Calu3 (cell line): ENCODE measurements around the gene WASF3. TPM values are rescaled to one million over a fixed set of nuclear protein-coding genes. Genes with fewer than 3 reads are reported as not detected.

Experiments
- BruUV-seq: library from RNA; stranded (reverse); fragments of 400-500 nt; replicated peaks from 2 replicates; lab custom pipeline; 2021; lab: Mats Ljungman, UMichigan
- CTCF ChIA-PET: fragments of 300-600 bp; sonication (Branson Sonifier 250); formaldehyde crosslinking; loops from one replicate; lab custom pipeline; 2022; ENCODE audit warnings: antibody characterized with exemption; lab: Charles Lee
- DNase-seq: peaks from one replicate; pipeline ENCODE4 v3.0.0; 2022
- H3K27ac Mint-ChIP-seq: one replicate; pipeline ENCODE4 v1.8.0; 2022; ENCODE audit warnings: mixed read lengths; ENCODE audit not compliant: unreplicated experiment
- H3K27me3 Mint-ChIP-seq: one replicate; pipeline ENCODE4 v1.8.0; 2022; ENCODE audit warnings: mixed read lengths; ENCODE audit not compliant: unreplicated experiment
- H3K36me3 Mint-ChIP-seq: one replicate; pipeline ENCODE4 v1.8.0; 2022; ENCODE audit warnings: mild to moderate bottlenecking, moderate library complexity, mixed read lengths; ENCODE audit not compliant: insufficient read depth, unreplicated experiment
- H3K4me1 Mint-ChIP-seq: one replicate; pipeline ENCODE4 v1.8.0; 2022; ENCODE audit warnings: mild to moderate bottlenecking, low read depth, mixed read lengths; ENCODE audit not compliant: unreplicated experiment
- H3K4me3 Mint-ChIP-seq: one replicate; pipeline ENCODE4 v1.8.0; 2022; ENCODE audit warnings: mild to moderate bottlenecking, low read depth, moderate library complexity, mixed read lengths; ENCODE audit not compliant: unreplicated experiment
- H3K9me3 Mint-ChIP-seq: one replicate; pipeline ENCODE4 v1.8.0; 2022; ENCODE audit warnings: low read depth, mixed read lengths; ENCODE audit not compliant: unreplicated experiment
- CTCF ChIP-seq: fragments of 200-600 bp; IDR thresholded peaks from one replicate; pipeline ENCODE4 v1.8.0; 2022; ENCODE audit warnings: antibody characterized with exemption; ENCODE audit not compliant: unreplicated experiment
- intact Hi-C: fragments of 100-400 bp; cut with micrococcal nuclease; formaldehyde crosslinking; loops from one replicate; pipeline ENCODE4 v1.10.0; 2022; ENCODE audit not compliant: unreplicated experiment
- total RNA-seq: library from RNA; stranded (reverse); gene quantifications from 2 replicates; pipeline ENCODE4 v1.2.3, GENCODE V29; 2022

Gene WASF3
- total RNA-seq, 1 experiment from 2014 or later = 8.7 TPM

- CTCF ChIA-PET = no interaction called here
- Mint-ChIP-seq H3K4me3 (no peak overlapping the region), H3K36me3 (no peaks in the 10 kb centered on the region), H3K4me1 (no peaks in the 10 kb centered on the region), H3K27ac (no peak overlapping the region), H3K9me3 (no peaks in the 10 kb centered on the region), H3K27me3 (no peaks in the 10 kb centered on the region)
- no peak for DNase-seq
- no TSS peak for BruUV-seq
- intact Hi-C loops = no loop called here
- TF ChIP-seq CTCF = no peak
Observed at GRCh38 chr13:26678796-26679195, 121.3 kb downstream of the WASF3 start.

GRCh38 chr13:26679411-26680122 is 122.1 kb downstream of the WASF3 start:
- TF ChIP-seq CTCF = no peak
- no peak for DNase-seq
- intact Hi-C loops = no loop called here
- CTCF ChIA-PET = interaction anchor here (0.6 kb wide), 1 partner anchor 19 kb away, joined by 3 read pairs; no protein-coding TSS in a partner anchor
- BruUV-seq = no TSS peak
- Mint-ChIP-seq H3K27ac (no peak overlapping the region), H3K9me3 (no peaks in the 10 kb centered on the region), H3K36me3 (no peaks in the 10 kb centered on the region), H3K4me3 (no peak overlapping the region), H3K27me3 (no peaks in the 10 kb centered on the region), H3K4me1 (no peaks in the 10 kb centered on the region)

- CTCF ChIA-PET = no interaction called here
- no peak for TF ChIP-seq CTCF
- no peak for DNase-seq
- no peaks in the 10 kb centered on the region for H3K27me3 Mint-ChIP-seq
- no peak overlapping the region for H3K27ac Mint-ChIP-seq
- no TSS peak for BruUV-seq
- no peaks in the 10 kb centered on the region for H3K9me3 Mint-ChIP-seq
- intact Hi-C loops = no loop called here
- no peaks in the 10 kb centered on the region for H3K36me3 Mint-ChIP-seq
- no peaks in the 10 kb centered on the region for H3K4me1 Mint-ChIP-seq
- H3K4me3 Mint-ChIP-seq = no peak overlapping the region
Observed at GRCh38 chr13:26680123-26680450, 122.6 kb downstream of the WASF3 start.

- DNase-seq = no peak
- no peaks in the 10 kb centered on the region for H3K9me3 Mint-ChIP-seq
- no peak for TF ChIP-seq CTCF
- CTCF ChIA-PET = no interaction called here
- no peak overlapping the region for H3K27ac Mint-ChIP-seq
- H3K27me3 Mint-ChIP-seq = no peaks in the 10 kb centered on the region
- no peak overlapping the region for H3K4me3 Mint-ChIP-seq
- BruUV-seq = no TSS peak
- H3K4me1 Mint-ChIP-seq = no peaks in the 10 kb centered on the region
- no peaks in the 10 kb centered on the region for H3K36me3 Mint-ChIP-seq
- intact Hi-C loops = no loop called here
Observed at GRCh38 chr13:26680572-26680971, 123.1 kb downstream of the WASF3 start.
